HG03342 (cell line): ENCODE data around the gene COL23A1.
A peak's percentile ranks its signal among the peaks of the same experiment; 100 is the strongest.

ENCODE experiments used
- ATAC-seq: cut with Tn5 transposase; IDR thresholded peaks from one replicate; pipeline ENCODE4 v1.9.1; 2021; ENCODE audit warnings: mild to moderate bottlenecking, moderate library complexity; ENCODE audit not compliant: unreplicated experiment

Gene COL23A1

GRCh38 chr5:178279723-178280438, 310.3 kb downstream of the COL23A1 start:
- peak; percentile 56 for ATAC-seq

GRCh38 chr5:178279026-178279722, 311.0 kb downstream of the COL23A1 start:
- ATAC-seq, result no peak

- no peak for ATAC-seq
Observed at GRCh38 chr5:178278358-178279023, 311.7 kb downstream of the COL23A1 start.

DNA sequence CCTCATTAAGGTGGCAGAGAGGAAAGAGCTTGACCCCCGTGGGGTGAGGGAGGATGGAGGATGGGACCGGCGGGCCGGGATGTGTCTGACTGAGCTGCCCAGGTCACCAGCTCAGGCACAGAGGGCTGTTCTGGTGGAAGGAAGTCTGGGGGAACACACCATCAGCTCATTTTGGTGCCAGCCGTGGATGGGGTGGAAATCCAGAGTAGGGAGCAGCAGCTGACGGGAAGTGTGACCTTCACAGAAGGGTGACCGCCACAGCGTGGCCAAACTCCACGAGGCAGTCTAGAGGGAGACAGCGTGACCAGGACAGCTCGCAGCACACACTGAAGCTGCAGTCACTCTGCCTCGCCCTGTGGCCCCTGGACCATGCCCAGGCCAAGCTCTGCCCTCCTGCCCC, 312.3 kb downstream of the COL23A1 start:
- ATAC-seq, result no peak

- no peak for ATAC-seq
Observed at GRCh38 chr5:178277346-178277745, 312.8 kb downstream of the COL23A1 start.

DNA sequence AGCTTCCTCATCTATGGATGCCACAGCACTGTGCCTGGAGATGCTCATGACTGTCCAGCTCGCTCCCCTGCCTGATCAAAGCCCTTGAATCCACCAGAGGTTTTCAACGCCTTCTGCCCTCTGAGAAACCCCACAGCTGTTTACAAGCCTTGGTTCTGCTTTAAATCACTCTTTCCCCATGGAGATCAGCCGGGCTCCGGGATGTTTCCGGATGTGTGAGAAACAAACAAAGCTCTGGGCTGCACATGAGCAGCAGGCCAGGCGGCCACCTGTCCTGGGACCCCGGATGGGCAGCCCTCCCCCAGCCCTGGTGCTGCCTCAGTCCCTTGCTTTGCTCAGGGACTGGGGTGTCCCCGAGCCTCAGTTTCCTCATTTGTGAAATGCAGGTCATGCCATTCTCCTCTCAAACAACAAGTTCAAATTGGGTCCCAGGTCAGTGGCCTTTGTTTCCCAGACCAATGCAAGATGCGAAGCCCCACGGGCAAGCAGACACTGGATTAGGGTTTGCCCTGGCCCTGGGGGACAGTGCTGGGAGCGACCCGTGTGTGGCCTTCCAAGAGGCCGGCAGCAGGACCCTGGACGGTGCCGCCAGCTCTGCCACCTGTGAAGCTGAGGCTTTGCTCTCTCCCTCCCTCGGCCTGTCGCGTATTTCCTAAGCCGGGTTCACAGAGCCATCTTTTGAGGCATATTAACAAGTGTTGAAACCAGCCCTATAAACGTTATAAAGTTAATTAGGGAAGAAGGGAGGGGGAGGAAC, 315.2 kb downstream of the COL23A1 start:
- no peak for ATAC-seq

- no peak for ATAC-seq
Observed at GRCh38 chr5:178273665-178274541, 316.3 kb downstream of the COL23A1 start.

- ATAC-seq, result no peak
Observed at GRCh38 chr5:178273041-178273440, 317.2 kb downstream of the COL23A1 start.

DNA sequence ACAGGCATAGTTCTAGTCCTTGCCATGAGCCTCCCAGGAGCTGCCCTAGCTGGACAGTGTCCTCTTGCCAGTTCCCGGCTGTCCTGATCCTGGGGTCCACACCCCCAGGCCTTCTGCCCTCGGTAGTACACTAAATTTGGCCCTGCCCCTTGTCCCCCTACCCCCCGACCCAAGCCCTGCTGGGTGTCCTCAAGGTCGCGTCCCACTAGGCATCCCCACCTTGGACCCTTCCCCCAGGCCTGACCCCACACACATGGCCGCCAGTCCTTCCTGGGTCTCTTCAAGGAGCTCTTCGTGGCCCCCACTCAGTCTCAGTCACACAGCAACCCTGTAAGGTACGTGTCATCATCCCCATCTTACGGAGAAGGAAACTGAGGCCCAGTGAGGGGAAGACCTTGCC, 317.6 kb downstream of the COL23A1 start:
- ATAC-seq, result no peak

- ATAC-seq, result no peak
Observed at GRCh38 chr5:178271726-178272479, 318.3 kb downstream of the COL23A1 start.

GRCh38 chr5:178271231-178271630, 319.0 kb downstream of the COL23A1 start:
- ATAC-seq, result no peak

GRCh38 chr5:178269499-178269898, 320.7 kb downstream of the COL23A1 start:
- no peak for ATAC-seq

DNA sequence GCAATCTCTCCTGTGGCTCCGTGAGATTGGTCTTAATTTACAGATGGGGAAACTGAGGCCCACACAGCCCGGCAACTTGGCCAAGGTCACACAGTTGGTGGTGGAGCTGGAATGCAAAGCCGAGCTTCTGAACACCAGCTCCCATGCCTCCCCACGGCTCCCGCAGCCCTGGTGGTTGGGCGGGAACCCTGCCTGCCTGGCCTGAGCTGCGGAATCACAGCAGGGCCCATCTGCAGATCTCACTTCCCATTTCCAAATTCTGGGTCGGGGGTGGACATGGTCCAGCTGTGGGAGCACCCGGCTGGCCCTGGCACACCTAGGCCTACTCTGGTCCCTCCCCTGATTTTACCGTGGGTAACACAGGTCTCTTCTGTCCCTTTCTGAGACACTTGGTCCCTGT, 322.3 kb downstream of the COL23A1 start:
- ATAC-seq, result no peak

DNA sequence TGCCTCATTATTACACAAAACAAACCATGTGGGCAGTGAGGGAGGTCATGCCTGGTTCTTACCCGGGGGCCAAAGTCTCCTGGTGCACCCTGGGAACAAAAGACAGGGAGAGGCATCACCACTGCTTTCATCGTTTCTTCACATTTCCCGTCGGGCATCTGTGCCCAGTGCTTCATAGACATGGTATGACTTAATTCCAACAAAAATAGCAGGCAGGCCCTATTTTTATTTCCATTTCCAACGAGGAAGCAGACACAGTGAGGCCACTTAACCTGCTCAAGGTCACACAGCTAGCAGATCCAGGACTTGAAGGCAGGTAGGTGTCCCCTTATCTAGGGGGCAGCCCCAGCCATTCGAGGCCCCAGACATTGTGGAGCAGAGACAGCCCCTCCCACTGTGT, 322.9 kb downstream of the COL23A1 start:
- ATAC-seq, result no peak

DNA sequence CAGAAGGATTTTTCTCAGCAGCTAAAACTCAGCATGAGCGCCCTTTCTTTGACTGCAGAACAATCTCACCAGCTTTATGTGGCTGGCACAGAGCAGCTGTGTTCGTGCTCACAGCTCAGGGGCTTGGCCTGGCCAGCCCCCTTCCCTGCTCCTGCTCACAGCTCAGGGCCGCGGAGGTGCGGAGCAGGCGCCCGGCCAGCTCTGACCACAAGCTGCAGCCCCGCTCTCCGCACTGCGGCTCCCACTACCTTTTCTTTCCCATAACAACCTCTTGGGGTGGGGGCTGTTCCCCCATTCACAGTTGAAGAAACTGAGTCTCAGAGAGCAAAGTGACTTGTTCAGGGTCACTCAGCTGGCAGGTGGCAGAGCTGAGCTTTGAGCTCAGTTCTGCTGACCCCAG, 323.6 kb downstream of the COL23A1 start:
- ATAC-seq, result no peak

DNA sequence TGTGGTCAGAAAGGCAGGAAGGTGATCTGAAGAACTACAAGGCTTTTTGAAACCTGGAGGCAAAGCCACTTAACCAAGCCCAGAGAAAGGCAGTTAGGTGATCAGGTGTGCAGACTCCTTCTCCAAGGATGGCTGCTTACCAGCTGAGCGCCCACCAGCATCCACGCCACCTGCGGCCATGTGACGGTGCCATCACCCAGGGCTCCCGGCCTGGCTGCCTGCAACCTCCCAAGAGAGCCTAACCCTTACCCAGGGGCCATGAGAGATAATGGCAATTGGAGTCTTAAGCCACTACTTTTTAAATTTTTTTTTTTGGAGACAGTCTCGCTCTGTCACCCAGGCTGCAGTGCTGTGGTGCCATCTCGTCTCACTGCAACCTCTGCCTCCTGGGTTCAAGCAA, 324.4 kb downstream of the COL23A1 start:
- no peak for ATAC-seq

- ATAC-seq, result no peak
Observed at GRCh38 chr5:178264044-178264443, 326.1 kb downstream of the COL23A1 start.

DNA sequence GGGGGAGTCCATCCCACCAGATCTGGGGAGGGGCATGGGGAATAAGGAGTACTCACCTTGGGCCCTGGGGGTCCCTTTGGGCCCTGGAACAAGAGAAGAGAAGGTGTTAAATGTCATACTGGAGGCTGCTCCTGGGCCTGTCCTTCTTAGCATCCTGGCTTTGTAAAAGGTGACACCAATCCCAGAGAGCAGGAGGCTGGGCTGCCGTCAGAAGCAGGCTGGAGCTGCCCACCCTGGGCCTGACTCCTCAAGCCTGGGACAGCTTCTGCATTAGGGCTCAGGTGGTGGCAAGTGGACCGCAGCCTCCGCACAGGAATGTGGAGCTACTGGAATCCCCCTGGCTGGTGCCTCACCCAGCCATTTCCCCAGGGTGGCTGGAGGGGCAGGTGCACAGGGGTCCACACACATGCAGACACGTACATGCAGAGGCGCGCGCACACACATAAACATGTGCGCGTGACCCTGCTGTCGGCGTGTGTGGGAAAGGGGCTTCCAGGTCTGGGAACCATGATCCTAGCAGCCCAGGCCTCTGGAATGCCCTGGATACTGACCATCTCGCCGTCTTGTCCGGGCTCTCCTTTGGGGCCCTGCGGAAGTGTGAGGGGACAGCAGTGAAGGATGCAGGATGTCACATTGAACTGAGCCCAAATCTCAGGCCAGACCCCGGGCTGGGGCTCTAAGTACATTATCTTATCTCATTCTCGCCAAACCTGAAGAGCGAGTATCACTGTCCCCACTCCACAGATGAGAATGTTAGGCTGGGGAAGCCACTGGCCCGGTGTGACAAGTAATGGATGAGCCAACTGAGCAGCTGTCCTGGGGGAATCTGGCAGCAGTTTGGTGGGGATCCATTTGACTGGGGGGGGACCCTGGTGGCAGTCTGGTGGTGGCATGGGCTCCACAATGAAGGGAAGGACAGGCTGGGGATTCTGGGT, 328.3 kb downstream of the COL23A1 start:
- no peak for ATAC-seq
